GM21423 (cell line): Measurements from ENCODE around the gene NT5DC1.

Source experiments
- ATAC-seq: cut with Tn5 transposase; IDR thresholded peaks from one replicate; pipeline ENCODE4 v1.9.1; 2021; ENCODE audit warnings: mild to moderate bottlenecking, moderate library complexity; ENCODE audit not compliant: unreplicated experiment

The NT5DC1 gene

DNA sequence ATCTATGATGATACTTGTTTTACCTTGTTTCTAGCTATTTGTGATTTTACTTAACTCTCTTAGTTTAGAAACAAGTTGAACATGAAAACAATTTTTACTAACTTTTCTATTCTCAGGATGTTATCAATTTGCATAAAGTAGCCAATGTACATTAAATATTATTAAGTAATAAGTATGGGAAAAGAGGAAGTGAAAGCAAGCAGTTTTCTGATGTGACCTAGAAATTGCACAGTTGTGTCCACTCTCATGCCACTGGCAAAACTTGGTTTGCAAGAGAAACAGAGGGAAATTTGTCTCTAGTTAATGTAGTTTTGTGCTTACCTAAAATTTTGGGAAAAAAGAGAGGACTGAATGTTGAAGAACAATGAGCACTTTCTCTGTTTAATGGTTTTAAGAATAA lies 198.3 kb downstream of the NT5DC1 start:
- ATAC-seq = peak; percentile 80
